Right hindlimb (tissue), 1 donor: ENCODE data around the gene CHRNA4.

Experiments used
- DNase-seq: peaks from one replicate; pipeline ENCODE4 v3.0.0-alpha.2; 2018

The CHRNA4 gene

DNA sequence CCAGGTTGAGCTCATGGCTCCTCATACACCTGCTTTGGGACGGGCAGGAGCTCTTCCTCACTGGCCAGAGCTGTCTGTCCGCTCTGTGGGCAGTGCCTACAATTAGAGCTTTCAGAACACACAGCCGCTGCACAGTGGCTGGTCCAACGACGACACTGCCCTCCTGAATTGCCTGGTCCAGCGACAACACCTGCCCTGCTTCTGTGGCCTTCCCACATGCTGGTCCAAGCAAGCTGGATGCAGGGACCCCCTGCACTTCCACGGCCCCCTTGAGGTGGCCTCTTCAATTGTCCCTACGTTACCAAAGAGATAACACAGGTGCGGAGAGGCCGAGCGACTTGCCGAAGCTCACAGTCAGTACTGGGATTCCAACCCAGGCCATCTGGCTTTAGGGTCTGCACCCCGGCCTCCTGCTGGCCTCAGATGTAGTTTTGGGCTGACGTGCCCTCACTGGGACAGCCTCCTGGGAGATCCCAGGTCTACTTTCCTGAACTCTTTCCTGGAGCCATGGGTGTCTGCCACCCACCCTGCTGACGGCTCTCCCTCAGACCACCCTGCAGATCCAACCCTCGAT is 1.4 kb upstream of the CHRNA4 start:
- no peak for DNase-seq

DNA sequence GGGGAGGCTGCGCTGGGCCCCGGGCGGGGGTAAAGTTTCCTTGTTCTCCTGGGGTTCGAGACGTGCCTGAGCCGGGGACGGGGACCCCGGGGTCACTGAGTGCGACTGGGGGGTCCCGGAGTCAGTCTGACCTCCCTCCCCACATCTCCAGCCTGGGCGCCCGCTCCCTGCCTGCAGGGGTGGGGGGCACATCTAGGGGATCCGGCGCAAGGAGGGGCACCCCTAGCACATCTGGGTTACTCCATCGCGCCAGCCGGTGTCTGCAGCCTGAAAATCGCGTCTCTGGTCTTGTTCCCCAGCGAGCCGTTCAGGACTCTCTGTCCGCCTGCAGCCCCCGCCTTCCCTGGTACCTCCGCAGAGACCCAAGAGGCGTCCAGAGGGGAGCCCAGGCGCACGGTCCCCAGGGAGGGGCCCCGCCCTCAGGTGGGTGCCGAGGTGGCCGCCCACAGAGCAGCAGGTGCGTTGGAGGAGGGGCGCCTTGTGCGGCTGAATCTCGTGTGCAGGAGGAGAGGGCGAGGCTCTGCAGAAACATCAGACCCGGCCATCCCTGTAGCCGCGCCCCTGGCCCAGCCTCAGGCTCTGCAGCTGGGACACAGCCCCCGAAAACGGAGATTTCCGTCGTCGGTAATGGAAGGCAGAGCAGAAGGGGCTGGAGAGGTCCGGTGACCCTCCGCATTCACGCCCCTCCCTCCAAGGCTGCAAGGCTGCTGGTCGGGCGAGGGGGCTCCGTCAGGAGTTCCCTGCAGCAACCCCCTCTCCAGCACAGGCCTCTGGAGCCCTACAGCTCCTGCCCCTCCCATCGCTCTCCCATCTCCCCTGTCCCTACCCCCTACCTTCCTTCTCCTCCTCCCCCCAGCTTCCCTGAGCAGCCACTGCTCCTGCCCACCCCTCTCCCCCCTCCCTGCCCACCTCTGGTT is 628 bp upstream of the CHRNA4 start:
- no peak for DNase-seq

DNA sequence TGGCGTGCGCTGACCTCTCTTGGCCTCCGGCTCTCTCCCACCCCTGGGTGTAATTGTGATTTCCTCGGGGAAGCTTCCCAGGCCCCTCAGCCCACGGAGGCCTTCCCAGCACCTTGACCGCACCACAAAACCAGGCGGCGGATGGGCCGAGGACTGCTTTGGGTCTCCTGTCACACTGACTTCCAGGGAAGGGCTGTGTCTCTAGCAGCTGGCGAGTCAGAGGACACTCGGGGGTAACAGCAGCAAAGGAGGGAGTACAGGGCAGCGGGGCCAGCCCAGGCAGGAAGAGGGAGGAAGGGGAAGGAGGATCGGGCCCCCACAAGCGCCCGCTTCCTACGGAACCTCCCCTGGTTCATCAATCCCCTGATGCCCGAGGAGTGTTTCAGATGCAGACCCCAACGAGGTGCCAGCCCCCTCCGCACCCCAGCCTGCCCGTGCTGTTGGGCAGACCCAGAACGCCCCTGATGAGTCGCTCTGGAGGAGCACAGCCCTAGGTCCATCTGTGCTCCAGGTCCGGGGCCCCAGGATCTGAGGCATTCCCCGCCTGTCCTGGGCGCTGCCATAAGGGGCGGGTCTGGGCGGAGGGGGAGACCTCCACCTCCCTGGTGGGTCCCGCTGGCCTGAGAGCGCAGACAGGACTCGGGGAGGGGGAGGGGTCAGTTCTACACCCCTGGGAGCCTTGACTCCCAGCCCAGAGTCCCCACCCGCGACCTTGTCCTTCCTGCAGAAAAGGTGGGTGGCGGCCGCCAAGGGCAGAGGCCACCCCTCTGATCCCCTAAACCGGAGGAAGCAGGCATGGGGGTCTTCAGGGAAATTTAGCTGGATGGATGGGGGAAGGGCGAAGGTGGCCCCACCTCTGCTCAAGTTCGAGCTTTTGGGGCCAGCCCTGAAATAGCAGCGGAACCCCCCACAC is 956 bp downstream of the CHRNA4 start:
- DNase-seq, result no peak

DNA sequence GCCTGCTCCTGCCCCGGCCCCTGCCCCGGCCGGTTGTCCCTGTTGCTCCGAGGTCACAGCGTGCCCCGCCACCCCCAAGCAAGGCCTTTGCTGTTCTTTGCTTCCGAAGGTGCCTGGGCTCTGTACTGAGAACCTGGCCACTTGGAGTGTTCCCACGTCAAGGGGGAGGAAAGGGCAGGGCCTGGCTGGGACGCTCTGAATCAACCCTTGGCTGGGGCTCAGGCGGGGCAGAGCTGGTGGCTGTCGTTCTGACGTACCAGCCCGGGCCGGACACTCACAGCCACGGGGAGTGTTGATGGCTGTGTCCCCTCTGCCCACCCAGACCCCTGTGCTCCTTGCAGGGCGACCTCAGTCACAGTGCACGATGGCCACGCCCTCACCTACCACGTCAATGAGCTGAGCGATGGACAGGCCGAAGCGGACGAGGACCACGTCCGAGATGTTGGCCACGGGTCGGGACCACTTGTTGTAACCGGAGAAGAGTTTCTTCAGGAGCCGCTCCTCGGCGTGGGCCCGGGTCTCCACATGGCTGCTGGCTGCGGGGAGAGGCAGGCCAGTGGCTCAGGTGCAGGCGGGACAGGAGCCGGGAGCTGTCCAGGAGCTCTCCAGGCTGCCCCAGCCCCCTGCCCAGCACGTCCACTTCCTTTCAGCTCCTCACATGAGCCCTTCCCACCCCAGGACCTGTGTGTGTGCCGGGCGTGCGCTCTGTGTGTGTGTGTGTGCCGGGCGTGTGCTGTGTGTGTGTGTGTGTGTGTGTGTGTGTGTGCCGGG is 1.8 kb downstream of the CHRNA4 start:
- no peak for DNase-seq

DNA sequence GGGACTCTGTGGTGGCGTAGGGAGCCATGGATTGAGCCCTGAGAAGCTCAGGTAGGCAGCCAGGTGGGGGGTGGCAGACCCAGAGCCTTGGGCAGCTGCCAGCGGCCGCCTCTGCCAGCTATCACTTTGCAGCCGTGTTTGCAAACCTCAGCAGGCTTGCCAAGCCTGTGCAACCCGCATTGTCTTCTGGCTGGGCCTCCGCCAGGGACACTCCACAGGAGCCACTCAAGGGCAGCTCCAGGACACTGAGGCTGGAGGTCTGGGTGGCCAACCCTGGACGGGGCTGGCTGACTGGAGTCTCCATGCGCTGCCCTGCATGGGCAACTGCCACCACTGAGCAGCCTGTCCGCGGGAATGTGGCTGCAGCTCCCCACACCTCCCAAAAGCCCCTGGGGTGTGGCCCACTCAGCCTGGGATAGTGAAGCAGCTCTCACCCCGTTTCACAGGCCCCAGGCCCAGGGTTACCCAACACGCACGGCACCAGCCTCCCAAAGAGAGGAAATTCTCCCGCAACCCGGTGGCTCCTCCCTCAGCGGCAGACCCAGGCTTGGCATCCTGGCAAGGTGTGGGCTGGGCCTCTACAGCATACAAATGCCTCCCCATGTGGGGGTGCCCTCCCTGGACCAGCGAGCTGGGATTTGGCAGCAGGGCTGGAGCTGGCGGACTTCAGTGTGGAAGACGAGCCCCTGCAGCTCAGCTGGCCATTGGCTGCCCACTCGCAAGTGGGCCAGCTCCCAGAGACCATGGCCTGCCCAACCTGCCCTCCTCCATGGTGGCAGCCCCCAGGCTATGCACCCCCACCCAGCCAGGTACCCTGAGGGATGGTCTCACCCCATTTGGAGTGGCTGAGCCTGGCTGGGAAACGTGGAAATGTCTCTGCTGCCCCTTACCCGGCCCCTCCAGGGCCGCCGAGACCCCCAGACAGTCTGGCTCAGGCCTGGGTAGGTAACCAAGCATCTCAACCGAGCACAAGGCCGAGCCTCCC is 2.9 kb downstream of the CHRNA4 start:
- no peak for DNase-seq

DNA sequence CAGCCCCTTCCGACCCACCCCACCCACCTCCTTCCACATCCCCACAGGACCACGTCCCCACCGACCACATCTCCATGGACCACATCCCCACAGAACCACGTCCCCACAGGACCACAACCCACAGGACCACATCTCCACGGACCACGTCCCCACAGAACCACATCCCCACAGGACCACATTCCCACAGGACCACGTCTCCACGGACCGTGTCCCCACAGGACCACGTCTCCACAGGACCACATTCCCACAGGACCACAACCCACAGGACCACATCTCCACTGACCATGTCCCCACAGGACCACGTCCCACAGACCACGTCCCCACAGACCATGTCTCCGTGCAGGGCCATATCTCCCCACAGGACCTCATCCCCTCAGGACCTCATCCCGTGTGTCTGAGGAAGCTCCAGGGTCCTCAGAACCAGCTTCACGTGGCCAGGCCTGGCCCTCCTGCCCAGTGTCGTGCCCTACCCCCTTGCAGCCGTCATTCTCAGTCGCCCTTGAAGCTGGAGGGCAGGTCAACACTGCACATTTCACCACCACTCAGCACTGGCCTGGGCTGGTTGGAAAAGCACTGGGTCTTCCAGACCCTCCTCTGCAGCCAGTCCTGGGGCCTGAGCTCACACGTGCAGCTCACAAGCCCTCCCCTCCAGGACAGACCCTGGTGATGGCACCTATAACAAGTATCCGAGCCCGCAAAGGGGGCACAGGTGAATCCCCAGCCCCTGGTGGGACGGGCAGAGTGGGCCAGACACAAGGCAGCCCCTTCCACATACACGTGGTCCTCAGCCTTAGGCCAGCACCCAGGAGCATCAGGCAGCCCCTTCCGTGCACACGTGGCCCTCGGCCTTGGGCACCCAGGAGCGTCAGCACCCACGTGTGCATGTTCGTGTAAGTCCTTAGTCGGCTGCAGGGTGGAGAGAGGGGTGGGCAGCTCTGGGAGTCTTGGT is 3.9 kb downstream of the CHRNA4 start:
- DNase-seq, result no peak

DNA sequence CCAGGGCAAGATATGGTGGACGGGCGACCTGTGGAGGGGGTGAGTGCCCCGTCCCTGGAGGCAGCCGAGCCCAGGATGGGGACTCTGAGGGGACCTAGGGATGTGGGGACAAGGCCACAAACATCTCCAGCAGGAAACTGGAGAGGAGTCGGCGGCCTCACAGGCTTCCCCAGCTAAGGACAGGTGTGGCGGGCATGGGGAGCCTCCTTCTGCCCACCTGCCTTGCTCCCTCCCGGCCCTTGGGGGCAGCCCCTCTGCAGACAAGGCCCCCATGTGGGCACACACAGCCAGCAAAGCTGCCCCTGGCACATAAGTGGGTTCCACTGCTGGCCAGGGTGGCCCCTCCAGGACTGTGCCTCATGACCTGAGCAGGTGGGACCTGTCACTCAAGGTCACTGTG is 4.6 kb downstream of the CHRNA4 start:
- DNase-seq, result no peak

DNA sequence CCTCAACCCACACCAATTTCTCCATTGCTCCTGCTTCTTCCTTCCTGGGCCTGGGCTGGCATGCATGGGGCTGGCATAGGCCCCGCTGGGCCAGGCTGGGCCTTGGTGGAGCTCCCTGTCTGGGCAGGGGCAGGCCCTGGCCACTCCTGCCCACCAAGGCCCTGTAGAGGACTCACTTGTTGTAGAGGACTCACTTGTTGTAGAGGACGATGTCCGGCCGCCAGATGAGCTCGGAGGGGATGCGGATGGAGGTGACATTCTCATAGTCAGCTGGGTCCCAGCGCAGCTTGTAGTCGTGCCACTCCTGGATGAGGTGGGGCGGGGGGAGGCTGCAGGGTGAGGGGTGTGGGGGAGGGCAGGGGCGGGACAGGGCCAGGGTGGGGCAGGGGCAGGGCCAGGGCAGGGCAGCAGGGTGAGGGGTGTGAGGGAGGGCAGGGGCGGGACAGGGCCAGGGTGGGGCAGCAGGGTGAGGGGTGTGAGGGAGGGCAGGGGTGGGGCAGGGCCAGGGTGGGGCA is 5.3 kb downstream of the CHRNA4 start:
- no peak for DNase-seq

DNA sequence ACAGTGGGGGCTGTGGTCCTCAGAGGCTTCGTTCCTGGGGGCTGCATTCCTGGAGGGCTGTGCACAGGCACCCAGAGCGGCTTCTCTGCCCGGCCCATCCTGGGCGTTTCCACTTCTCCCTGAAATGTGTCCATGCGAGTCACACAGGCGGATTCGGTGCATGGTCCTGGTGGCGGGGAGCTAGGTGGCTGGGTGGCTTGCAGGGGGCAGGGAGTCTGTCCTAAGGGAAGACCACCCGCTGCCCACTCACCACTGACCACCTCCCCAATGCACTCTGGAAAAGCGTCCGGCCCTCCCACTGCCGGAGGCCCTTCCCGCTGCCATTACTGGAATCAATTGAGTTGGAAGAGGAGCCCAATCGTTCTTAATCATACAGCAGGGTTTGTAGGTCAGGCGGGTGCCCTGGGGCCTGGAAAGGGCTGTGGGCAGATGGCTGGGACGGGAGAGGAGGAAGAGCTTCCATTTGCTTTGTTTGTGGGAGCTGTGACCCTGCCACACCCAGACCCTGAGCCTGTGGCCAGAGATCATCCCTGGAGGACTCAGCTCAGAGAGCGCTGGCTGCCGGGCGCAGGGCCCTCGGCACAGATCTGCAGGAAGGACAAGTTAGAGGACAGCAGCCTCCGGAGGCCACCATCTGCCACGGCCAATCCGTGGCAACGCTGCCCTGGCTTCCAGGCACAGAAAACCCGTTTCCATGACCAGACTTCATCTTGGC is 6.4 kb downstream of the CHRNA4 start:
- no peak for DNase-seq

DNA sequence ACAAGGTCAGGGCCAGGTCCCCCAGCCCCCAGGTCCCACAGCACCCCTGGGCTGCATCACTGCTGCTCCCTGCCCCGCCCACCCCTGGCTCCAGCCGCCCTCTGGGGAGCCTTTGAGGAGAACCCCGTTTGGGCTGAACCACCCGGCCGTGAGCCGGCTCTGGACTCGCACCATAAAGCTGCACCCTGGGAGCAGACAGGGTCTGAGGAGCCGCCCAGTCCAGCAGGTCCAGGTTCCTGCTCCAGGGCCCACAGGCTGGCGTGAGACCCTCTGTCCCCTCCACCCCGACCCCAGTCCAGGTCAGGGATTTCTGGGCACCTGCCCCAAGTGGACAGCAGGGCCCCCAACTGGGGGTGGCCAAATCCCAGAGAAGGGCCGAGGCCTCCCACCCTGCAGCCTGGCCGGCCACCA is 8.3 kb downstream of the CHRNA4 start:
- DNase-seq, result no peak

DNA sequence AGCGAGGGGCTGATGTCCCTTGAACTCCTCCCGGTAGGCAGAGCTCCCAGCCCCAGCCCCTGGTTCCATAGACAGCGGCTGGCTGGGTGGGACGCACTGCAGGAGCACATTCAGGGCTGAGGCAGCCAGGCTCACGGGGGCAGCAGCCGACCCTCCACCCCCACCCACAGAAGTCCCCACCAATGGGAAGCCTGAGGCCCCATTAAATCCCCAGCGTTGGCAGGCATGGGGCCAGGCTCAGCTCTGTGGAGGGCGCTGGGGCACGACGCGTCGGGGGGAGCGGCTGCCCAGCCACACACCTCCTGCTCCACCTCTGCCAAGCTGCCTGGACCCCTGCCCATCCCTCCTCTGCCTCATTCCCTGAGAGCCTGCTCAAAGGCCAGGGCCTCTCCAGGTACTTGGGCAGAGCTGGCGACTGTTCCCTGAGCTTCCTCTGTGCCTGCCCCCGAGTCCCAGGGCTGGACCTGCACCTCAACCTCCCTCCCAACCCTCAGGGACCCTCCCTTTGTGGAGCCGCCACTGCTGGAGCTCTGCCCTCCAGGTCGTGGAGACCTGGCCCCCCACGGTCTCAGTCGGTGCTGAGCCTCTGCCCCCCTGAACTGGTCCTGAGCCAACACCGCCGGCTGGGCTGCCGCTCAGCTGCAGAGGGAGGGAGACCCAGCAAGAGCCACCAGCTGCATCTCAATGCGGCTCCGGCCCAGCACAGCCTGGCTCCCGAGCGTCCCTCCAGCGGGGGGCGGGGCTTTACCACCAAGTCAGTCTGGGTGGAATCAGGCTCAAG is 9.1 kb downstream of the CHRNA4 start:
- peak; percentile 83 for DNase-seq

DNA sequence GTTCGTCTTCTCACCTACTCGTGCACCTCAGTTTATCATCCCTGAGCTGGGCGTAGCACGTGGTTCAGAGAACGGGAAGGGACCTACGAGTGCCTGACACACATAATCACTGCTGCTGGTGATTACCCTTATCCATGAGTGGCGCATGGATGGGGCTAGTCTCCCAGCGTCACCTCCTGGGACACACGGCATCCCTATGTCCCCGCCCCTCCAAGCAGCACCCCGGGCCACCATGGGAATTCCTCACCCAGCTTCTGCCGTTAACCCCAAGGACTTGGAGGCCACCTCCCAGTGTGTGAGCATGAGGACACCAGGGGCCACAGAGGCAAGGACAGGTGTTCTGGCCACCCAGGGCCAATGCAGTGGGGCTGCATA is 9.8 kb downstream of the CHRNA4 start:
- no peak for DNase-seq

DNA sequence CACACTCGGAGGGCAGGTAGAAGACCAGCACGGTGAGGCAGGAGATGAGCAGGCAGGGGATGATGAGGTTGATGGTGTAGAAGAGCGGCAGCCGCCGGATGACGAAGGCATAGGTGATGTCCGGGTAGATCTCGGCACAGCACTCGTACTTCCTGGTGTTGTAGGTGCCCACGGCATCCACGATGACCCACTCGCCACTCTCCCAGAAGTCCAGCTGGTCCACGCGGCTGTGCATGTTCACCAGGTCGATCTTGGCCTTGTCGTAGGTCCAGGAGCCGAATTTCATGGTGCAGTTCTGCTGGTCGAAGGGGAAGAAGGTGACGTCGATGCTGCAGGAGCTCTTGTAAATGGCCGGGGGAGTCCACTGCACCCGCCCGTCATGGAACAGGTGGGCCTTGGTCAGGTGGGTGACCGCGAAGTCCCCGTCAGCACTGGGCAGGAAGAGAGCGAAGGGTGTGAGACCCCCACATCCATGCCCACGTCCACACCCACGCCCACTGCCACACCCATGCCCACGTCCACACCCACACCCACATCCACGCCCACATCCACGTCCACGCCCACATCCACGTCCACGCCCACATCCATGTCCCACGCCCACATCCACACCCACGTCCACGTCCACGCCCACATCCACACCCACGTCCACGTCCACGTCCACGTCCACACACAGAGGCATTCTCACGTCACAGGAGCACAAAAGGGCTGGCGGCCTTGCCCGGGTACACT is 10.4 kb downstream of the CHRNA4 start:
- no peak for DNase-seq

DNA sequence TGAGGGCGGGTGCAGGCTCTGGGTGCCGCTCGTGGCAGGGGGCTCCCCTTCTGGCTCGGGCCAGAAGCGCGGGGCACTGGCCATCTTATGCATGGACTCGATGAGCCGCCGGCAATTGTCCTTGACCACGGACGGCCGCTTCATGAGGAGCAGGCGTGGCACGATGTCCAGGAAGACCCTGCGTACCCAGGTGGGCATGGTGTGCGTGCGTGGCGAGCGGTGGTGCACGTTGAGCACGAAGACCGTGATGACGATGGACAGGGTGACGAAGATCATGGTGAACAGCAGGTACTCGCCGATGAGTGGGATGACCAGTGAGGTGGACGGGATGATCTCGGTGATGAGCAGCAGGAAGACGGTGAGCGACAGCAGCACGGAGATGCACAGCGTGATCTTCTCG is 11.0 kb downstream of the CHRNA4 start:
- DNase-seq, result no peak

DNA sequence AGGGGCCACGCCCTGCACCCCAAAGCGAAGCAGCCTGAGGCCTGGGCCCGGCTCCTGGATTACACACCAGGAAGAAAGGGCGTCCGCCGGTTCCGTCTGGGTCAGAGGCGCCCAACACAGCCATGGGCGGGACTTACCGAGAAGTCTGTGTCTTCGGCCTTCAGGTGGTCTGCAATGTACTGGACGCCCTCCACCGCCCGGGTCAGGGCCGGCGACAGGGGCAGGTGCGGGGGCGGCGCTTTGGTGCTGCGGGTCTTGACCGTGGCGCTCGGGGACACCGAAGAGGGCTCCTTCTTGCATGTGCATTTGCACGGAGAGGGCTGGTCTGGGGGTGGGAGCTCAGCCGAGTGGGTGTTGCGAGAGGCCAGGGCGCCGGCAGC is 11.6 kb downstream of the CHRNA4 start:
- DNase-seq, result no peak

DNA sequence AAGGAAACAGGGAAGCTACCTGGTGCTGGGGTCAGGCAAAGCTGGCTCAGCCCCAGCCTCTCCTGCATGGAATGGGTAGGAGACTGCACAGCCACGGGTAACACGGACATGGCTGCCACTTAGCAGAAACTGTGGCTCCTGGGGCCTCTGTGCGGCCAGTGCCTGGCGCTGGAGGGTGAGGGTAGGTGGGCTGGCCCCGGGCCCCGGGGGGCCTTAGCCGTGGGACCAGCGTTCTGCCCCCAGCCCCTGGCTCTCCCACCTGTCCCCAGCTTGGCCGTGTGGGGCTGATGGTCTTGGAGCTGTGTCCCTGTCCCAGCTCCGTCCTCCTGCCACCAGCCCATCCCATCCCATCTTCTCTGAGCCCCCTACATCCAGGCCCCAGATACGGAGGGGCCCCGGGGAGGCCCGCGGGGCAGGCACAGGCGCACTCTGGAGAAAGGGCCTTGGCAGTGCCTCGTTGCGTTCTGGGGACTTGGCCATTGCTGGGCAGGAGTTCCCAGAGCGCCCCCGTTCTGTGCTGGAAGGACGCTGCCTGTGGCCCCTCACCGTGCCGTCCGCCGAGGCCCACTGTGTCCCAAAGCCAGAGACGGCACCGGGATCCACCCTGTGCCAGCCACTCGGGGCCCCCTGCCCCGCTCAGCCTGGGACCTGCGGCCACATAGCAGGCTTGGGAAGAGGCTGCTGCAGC is 12.2 kb downstream of the CHRNA4 start:
- no peak for DNase-seq
